Glomerular endothelial cell (primary cell): Measurements from ENCODE around the gene ESYT3. TPM values are rescaled to one million over a fixed set of nuclear protein-coding genes. Genes with fewer than 3 reads are reported as not detected.
"Not testable (repeated sequence)": the region's sequence is repeated elsewhere in the genome, so short reads cannot be mapped to it uniquely, and the experiment has no call there.

Experiments
- DNase-seq: peaks from one replicate; pipeline ENCODE4 v3.0.0-alpha.2; 2011; ENCODE audit warnings: low read depth, low spot score; ENCODE audit errors: extremely low read depth
- total RNA-seq: library from RNA; depleted of rRNA; stranded (reverse); fragments of >200 nt; gene quantifications from 2 replicates; pipeline ENCODE4 v1.2.3, GENCODE V29; 2015

The ESYT3 gene
- total RNA-seq, 1 donor from 2014 or later = not detected

DNA sequence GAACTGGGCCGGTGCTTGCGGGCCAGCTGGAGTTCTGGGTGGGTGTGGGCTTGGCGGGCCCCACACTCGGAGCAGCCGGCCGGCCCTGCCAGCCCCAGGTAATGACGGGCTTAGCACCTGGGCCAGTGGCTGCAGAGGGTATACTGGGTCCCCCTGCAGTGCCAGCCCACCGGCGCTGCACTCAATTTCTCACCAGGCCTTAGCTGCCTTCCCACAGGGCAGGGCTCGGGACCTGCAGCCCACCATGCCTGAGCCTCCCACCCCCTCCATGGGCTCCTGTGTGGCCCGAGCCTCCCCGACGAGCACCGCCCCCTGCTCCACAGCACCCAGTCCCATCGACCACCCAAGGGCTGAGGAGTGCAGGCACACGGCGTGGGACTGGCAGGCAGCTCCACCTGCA lies 50.3 kb downstream of the ESYT3 start:
- DNase-seq = not testable (repeated sequence)

DNA sequence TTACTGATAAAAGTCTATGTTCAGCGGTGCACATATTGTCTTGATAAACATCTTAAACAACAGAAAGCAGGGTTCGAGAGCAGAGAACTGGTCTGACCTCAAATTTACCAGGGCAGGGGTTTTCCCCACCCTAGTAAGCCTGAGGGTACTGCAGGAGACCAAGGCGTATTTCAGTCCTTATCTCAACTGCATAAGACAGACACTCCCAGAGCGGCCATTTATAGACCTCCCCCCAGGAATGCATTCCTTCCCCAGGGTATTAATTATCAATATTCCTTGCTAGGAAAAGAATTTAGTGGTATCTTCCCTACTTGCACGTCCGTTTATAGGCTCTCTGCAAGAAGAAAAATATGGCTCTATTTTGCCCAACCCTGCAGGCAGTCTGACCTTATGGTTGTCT lies 52.2 kb downstream of the ESYT3 start:
- DNase-seq = not testable (repeated sequence)

DNA sequence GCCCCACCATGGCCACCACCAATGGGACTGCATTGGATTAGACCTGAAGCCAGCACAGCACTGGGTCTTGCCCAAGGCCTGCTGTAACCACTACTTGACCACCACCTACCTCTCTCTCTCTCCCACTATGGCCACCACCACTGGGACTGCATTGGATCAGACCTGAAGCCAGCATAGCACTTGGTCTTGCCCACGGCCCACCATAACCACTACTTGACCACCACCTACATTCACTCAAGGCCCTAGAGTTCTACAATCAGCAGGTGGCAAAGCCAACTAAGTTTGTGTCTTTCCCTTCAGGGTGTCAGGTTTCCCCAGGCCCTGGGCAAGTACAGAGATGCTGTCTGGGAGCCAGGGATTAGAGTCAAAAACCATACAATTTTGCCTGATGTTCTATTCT lies 57.6 kb downstream of the ESYT3 start:
- DNase-seq = no peak

DNA sequence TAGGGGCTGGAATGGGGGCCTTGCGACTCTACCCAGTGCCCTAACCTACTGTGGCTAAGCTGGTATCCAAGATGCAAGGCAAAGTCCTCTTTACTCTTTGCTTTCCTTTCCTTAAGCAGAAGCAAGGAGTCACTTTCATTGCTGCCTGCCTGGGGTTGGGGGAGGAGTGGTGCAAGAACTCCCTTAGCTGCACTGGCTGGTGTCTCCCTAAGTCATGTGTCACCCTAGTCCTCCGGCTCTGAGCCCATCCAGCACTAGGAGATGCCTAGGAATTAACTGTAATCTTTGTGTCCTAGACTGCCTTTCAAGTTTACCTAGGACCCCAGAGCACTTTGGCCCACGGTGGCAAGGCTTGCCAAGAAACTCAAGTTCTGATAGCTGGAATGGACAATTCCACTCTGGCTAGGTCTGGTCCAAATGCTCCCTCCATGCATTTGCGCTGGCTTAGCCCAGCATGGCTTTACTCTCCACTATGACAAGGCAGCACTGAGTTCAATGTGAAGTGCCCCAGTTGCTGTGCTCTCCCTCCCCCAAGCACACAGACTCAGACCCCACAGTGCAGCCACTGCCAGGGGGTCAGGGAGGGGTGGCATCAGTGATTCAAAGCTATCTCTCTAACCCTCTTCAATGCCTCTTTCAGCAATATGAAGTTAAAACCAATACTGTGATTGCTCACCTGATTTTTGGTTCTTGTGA lies 58.7 kb downstream of the ESYT3 start:
- no peak for DNase-seq

DNA sequence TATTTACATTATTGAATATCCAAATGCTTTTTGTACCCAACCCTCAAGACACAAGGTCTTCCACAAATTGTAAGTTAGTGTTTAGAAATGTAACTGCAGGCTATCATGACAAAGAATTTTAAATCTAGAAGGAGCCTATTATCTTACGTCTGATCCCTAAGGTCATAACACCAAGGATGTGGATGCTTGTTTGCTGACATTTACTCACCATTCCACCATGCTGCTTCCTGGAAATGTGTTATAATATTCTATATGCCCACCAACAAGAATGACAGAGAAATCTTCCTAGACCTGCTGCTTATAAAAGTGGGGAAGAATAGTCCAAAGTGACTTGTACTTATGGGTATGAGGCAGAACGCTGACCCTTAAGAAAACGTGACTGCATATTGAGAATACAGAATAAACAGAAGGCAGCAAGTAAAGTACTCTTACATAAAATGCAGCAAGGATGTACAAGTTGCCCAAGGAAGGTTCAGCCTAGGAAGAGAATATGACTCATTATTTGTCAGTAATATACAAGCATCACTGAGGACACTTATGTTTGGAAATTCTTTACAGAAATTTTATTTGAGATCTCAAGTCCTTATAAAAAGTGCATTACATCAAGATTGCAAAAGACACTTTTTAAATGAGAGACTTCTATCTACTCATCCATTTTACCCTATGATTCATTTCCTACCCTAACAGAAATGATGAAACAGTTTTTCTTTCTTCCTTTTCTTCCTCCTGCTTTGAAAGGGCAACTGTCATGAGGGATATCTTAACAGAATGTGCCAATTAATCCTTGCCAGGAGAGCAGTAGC lies 59.6 kb downstream of the ESYT3 start:
- no peak for DNase-seq

DNA sequence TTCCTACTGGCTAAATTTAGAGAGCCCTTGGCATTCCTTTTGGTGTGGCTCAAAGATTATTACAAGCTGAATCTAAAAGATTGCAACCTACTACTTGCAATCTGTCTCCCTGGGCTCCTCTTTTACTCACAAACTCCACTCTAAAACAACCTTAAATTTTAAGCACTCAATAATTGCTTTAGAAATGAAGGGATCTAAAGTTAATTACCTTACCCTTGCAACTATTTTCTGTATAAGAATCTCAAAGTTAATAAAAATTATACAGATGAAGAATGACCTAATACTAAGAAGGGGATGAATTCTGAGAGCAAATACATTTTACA lies 60.2 kb downstream of the ESYT3 start:
- no peak for DNase-seq

DNA sequence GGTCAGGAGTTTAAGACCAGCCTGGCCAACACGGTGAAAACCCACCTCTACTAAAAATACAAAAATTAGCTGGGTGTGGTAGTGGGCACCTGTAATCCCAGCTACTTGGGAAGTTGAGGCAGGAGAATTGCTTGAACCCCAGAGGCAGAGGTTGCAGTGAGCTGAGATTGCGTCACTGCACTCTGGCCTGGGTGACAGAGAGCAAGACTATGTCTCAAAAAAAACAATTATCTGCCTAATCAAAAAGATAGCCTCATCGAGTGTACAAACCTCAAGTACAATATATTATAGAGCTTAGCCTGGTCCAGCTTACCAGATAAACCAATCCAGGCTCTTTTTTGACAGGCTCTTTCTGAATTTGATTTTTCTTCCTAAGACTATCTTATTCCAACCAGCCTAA lies 61.2 kb downstream of the ESYT3 start:
- not testable (repeated sequence) for DNase-seq

DNA sequence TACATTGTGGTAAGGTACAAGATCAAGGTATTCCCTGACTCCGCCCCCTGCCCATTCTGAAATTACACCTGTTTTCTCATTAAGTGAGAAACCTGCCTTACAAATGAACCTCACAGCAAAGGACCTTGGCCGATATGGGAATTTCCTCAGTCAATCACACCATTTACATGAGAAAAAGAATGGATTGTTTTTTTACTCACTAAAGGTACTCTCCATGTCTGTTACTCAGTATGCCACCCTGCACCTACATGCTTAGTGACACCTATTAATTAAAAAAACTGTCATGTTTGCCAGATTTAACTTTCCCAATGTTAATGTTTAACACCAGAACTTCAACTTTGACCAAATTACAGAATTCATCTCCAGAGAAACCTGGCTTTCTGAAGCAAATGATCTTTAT lies 62.0 kb downstream of the ESYT3 start:
- no peak for DNase-seq

- no peak for DNase-seq
These were observed 62.6 kb downstream of the ESYT3 start for GRCh38 chr3:138497021-138497420.

GRCh38 chr3:138497851-138498250 lies 63.4 kb downstream of the ESYT3 start:
- no peak for DNase-seq

DNA sequence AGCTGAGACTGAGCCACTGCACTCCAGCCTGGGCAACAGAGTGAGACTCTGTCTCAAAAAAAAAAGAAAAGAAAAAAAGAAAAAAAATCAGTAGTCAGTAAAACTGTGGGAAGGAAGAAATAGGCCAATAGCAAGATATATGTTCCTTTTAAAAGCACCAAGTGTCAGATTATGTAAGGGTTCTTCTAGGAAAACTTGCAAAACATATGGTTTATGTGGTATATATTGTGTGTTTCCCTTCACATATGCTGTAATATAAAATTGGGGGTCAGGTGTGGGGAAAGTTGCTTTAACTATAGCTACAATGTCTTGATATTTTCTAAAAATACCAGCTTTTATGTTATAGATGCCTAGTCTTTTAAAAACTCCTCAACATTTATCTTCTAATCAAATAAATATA lies 64.6 kb downstream of the ESYT3 start:
- DNase-seq = no peak

- no peak for DNase-seq
These were observed 73.1 kb downstream of the ESYT3 start for GRCh38 chr3:138507524-138507923.

DNA sequence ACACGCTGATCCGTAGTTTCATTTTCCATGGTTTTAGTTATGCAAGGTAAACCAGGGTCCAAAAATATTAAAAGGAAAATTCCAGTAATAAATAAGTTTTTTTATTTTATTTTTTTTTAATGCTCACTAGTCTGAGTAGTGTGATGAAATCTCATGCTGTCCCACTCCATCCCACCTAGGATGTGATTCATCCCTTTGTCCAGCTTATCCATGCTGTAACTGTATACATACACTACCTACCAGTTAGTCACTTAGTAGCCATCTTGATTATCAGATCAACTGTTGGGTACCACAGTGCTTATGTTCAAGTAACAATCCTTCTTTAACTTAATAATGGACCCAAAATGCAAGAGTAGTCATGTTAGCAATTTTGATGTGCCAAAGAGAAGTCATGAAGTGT lies 75.2 kb downstream of the ESYT3 start:
- no peak for DNase-seq

DNA sequence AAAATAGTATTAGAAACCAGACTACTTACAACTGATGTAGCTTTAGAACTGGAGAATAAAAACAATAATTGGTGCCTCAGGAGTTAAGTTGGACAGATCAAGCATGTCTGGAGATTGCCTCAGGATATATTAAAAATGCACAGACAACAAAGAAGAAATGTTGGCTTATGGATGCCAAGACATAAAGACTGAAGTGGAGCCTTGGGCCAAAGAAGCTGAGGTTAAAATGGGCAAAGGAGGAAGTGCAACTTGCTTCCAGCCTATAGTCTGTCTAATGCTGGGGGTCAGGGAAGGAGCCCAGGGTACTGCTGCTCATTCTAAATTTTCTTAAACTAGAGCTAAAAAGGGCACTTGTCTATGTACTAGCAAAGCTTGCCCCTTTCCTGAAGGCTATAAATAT lies 77.5 kb downstream of the ESYT3 start:
- DNase-seq = no peak

DNA sequence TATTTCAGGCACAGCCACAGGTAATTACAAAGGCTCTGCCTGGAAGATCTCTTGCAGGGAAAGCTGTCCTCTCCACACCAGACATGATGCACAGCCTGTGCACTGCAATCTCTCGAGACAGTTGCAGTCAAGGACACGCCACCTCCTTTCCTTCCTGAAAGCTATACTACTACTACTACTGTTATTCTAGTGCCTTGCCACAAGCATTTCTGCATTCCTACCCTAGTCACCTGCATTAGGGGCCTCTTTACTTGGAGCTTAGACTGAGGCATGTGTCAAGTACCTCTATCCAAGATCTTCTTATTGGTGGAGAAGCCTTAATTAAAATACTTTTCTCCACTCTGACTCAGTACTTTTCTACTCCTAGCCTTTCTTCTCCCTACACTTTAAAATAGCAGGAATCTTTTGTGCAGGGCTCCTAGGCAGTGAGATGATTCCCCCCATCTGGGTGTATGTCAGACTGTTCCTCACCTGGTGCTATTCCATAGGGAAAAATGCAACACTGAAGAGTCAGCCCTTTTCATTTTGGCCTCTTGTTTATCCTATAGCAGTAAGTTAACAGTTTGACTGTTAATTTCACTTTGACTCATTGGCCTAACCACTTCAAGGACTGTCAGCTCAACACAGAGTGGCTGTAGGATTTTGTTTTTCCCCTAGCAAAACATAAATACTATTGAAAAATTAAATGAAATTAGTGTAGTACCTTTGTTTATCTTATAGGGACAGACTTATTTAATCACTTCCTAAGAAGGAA lies 78.9 kb downstream of the ESYT3 start:
- no peak for DNase-seq

DNA sequence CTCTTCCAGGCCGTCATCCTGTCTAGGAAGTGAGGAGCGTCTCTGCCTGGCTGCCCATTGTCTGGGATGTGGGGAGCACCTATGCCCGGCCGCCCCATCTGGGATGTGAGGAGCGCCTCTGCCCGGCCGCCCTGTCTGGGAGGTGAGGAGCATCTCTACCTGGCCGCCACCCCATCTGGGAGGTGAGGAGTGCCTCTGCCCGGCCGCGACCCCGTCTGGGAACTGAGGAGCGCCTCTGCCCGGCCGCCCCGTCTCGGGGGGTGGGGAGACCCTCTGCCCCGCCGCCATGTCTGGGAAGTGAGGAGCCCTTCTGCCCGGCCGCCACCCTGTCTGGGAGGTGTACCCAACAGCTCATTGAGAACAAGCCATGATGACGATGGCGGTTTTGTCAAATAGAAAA lies 87.0 kb downstream of the ESYT3 start:
- not testable (repeated sequence) for DNase-seq

Other genes starting within 250 kb of the ESYT3 start
- 21.7 and 26.7 TPM in 2 replicates for gene ARMC8, start 247.3 kb upstream of the ESYT3 start, total RNA-seq
- not detected in 2 replicates for gene NME9, start 104.8 kb upstream of the ESYT3 start, total RNA-seq
- 14.1 and 26.0 TPM in 2 replicates for gene MRAS, start 86.0 kb upstream of the ESYT3 start, total RNA-seq
- 3.0 and 11.8 TPM in 2 replicates for gene CEP70, start 159.6 kb downstream of the ESYT3 start, total RNA-seq
- gene FAIM, start 174.2 kb downstream of the ESYT3 start, total RNA-seq = 9.2 and 9.3 TPM in 2 replicates